WI38 (cell line): Measurements from ENCODE around the gene ETV1.

Experiments used
- H3K4me3 ChIP-seq: 2 replicates; pipeline ENCODE4 v1.5.1; 2011; ENCODE audit warnings: low read depth, mild to moderate bottlenecking, control low read depth, low read length
- CTCF ChIP-seq: IDR thresholded peaks from 2 replicates; pipeline ENCODE4 v1.5.1; 2012; ENCODE audit warnings: low read depth, mild to moderate bottlenecking, control low read depth, low read length

The ETV1 gene

GRCh38 chr7:13949939-13950338, 39.5 kb downstream of the ETV1 start:
- no peak for TF ChIP-seq CTCF
- no peak overlapping the region for H3K4me3 ChIP-seq

GRCh38 chr7:13949445-13949844, 40.0 kb downstream of the ETV1 start:
- no peak overlapping the region for H3K4me3 ChIP-seq
- no peak for TF ChIP-seq CTCF

GRCh38 chr7:13948019-13948801, 41.3 kb downstream of the ETV1 start:
- no peak overlapping the region for H3K4me3 ChIP-seq
- no peak for TF ChIP-seq CTCF

- H3K4me3 ChIP-seq, result no peak overlapping the region
- no peak for TF ChIP-seq CTCF
These were observed 41.9 kb downstream of the ETV1 start for GRCh38 chr7:13947535-13947934.

GRCh38 chr7:13946181-13946580, 43.3 kb downstream of the ETV1 start:
- H3K4me3 ChIP-seq, result no peak overlapping the region

GRCh38 chr7:13945670-13946069, 43.8 kb downstream of the ETV1 start:
- no peak for TF ChIP-seq CTCF
- no peak overlapping the region for H3K4me3 ChIP-seq

More at GRCh38 chr7:13946181-13946580, 43.3 kb downstream of the ETV1 start:
- no peak for TF ChIP-seq CTCF

GRCh38 chr7:13933536-13933935, 55.9 kb downstream of the ETV1 start:
- TF ChIP-seq CTCF, result no peak
- H3K4me3 ChIP-seq, result no peak overlapping the region
